GM12872 (cell line): ENCODE measurements around the gene TRIM9.

Experiments used
- CTCF ChIP-seq: IDR thresholded peaks from 3 replicates; pipeline ENCODE4 v1.5.1; 2011; ENCODE audit warnings: low read depth, mild to moderate bottlenecking, low read length, moderate library complexity; ENCODE audit not compliant: insufficient read depth

The TRIM9 gene

DNA sequence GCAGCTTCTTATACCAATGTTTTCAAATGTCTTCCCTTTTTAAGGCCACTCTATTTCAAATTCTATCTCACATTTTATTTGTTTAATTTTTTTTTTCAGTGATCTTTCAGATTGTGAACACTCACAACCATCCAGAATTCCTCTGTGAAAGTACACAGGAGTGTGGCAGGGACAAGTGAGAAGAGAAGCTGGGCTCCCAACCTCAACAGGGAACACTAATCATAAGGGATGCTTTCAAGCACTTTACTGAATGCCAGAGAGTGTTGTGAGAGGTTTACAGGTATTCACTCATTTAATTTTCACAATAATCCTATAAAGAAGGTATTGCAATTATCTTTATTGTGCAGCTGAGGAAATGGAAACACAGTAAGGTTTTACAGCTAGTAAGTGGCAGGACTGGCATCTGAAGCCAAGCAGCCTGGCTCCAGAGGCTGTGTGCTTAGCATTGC lies 90.5 kb downstream of the TRIM9 start:
- TF ChIP-seq CTCF, result no peak

- TF ChIP-seq CTCF, result no peak
These were observed 92.4 kb downstream of the TRIM9 start for GRCh38 chr14:51002406-51002999.

- TF ChIP-seq CTCF, result no peak
These were observed 94.3 kb downstream of the TRIM9 start for GRCh38 chr14:51000566-51000965.

DNA sequence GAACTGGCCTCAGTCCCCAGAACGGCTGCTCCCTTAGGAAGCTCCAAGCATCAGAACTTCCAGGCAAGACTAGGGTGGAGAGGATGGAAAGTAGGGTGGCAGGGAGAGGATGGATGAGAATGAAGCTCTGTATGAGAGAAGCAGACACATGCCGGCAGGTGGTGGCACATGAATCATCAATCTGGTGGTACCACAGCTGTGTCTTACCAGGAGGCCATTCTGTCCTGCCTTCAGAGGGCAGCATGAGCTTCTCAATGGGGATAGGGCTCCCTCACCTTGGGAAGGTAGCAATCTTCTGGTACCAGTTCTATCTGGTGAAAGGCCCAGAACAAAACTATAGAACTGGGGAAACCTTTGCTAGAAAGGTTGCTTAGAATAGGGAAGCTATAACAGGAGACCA lies 95.2 kb downstream of the TRIM9 start:
- no peak for TF ChIP-seq CTCF

- no peak for TF ChIP-seq CTCF
These were observed 96.3 kb downstream of the TRIM9 start for GRCh38 chr14:50998612-50999011.

- no peak for TF ChIP-seq CTCF
These were observed 97.2 kb downstream of the TRIM9 start for GRCh38 chr14:50997712-50998111.

- TF ChIP-seq CTCF, result no peak
These were observed 109.0 kb downstream of the TRIM9 start for GRCh38 chr14:50985859-50986331.
